GM18907 (cell line): Measurements from ENCODE around the gene NT5E.

Source experiments
- ATAC-seq: cut with Tn5 transposase; IDR thresholded peaks from one replicate; pipeline ENCODE4 v1.9.1; 2021; ENCODE audit warnings: mild to moderate bottlenecking, moderate library complexity; ENCODE audit not compliant: unreplicated experiment

The NT5E gene

GRCh38 chr6:85421181-85421580 lies 28.7 kb upstream of the NT5E start:
- ATAC-seq, result no peak

DNA sequence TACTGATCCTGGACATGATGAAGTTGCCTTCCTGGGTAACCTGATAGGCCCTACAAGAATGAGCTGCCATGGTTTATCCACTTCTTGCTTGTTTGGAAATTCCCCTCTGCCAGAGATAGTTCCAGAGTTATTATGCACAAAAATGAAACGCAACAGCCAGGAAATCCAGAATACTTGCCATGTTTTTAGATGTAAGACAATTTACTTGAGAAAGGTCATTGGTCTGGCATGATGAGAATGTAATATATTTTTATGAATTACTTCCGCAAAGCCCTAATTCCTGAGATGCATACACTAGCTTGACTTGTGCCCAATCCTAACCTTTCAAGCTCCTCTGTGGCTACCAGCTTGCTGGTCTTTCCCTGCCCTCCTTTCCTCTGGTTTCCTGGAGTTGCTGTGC lies 27.9 kb upstream of the NT5E start:
- ATAC-seq, result no peak

GRCh38 chr6:85422996-85423395 lies 26.9 kb upstream of the NT5E start:
- ATAC-seq, result no peak

- peak; percentile 64 for ATAC-seq
These were observed 24.9 kb upstream of the NT5E start for GRCh38 chr6:85424981-85425380.

GRCh38 chr6:85425997-85426396 lies 23.9 kb upstream of the NT5E start:
- ATAC-seq, result no peak

GRCh38 chr6:85428486-85428885 lies 21.4 kb upstream of the NT5E start:
- ATAC-seq, result no peak

GRCh38 chr6:85429346-85429745 lies 20.5 kb upstream of the NT5E start:
- ATAC-seq, result no peak

DNA sequence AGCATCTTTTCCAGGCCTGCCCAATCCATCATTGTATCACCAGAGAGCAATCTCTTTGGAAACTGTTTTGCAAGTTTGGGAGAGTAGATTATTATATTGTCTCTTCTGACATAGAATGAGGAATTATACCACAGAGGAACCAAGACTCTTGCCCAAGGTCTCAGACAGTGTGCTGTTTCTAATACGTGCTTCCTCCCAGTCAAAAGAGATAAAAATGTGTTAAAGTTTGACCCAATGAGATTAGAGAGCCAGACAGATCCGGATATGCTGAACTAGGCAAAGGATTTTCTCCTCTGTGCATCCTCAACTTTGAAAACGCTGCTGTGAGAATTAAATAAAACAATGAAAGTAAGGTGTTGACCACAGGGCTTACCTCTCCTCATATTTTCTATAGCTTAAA lies 18.6 kb upstream of the NT5E start:
- ATAC-seq, result no peak

GRCh38 chr6:85432554-85432953 lies 17.3 kb upstream of the NT5E start:
- ATAC-seq, result no peak

- no peak for ATAC-seq
These were observed 14.0 kb upstream of the NT5E start for GRCh38 chr6:85435851-85436250.

- no peak for ATAC-seq
These were observed 13.5 kb upstream of the NT5E start for GRCh38 chr6:85436411-85436810.

- no peak for ATAC-seq
These were observed 12.9 kb upstream of the NT5E start for GRCh38 chr6:85436939-85437495.

DNA sequence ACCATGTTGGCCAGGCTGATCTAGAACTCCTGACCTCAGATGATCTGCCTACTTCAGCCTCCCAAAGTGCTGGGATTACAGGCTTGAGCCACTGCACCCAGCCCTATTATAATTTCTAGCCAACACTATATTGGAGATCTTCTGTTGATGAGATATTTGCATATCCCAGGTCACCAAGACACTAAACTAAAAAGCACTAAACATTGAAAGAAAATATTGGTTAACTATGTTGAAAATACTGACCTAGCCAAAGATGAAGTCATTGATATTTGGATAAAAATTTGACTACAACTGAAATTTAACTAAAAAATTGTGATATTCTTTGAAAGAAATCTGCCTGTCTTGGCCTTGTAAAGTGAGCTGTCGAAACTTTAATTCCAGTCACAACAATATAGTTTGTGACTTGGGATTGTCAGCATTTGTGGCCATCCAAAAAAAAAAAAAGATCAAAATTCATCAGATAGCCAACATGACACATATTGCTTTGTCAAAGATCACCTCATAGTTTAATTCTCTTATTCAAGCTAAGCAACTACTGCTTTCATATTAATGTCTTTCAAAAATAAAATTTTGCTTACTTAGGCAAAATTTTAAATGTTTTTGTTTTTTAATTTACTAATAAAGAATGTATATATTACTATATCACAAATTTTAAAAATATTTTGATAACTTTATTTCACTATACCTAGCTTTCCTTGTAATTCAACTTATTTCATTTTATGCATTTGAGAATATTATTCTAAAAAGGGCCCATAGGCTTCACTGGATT lies 6.3 kb upstream of the NT5E start:
- ATAC-seq, result no peak

DNA sequence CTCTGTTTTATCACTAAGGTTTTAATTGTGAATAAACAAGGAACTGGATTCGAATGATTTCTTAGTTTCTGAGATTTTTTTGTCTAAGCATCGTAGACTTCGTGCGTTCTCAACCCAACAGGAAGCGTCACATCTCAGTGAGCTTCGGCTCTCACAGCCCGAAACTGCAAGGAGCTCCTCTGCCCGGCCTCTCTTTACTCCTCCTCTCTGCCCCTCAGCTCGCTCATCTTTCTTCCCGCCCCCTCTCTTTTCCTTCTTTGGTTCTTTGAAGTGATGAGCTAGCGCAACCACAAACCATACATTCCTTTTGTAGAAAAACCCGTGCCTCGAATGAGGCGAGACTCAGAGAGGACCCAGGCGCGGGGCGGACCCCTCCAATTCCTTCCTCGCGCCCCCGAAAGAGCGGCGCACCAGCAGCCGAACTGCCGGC lies 480 bp upstream of the NT5E start:
- peak; percentile 84 for ATAC-seq

DNA sequence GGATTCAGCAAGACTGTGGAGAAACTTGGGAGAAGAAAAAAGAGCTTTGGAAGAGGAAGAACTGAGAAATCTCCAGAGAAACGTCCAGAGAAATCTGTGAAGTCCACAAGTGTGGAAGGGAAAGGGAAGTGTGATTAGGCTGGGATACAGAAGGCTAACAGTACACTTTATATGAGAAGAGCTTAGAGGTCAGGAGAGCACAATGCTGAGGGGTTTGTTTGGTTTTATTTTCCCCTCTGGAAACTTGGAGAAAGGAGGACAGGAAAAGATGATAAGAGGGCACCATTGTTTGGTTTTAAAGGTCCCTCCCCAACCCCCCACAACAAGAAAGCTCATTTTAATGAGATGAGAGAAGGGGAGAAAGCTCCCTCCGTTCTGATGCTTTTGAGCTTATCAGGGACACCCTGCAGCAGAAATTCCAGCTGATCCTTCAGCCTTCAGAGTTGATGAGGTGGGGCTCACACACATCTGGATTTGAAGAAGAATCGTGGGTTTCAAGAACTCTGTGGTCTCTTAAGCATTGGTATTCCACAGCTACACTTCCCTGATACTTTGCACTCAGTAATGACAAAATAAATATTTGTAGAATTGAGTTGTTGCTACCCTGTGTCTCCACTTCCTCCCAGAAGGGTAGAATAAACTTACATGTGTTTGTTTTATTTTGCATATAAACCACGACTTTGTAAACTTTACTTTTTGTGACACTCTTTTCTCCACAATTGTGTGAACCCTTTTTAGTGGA lies 1.9 kb downstream of the NT5E start:
- no peak for ATAC-seq

GRCh38 chr6:85452441-85452881 lies 2.6 kb downstream of the NT5E start:
- ATAC-seq, result no peak

DNA sequence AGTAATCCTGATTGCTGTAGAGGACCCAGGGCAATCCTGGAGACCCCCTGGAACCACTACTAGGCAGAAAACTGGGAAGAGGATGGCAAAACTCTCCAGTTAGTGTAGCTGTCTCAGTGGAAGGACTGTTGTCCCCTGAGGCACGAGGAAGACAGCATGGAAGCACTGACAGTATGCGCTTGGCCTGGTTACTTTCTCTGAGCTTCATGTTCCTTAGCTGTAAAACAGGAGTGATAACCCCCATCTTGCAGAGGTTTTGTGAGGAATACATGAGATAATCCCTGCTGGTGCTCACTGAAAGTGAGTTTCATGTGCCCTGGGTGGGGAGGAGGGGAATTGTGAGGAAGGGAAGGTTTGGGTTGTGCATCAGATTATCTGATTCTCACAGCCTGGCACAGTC lies 3.2 kb downstream of the NT5E start:
- no peak for ATAC-seq

DNA sequence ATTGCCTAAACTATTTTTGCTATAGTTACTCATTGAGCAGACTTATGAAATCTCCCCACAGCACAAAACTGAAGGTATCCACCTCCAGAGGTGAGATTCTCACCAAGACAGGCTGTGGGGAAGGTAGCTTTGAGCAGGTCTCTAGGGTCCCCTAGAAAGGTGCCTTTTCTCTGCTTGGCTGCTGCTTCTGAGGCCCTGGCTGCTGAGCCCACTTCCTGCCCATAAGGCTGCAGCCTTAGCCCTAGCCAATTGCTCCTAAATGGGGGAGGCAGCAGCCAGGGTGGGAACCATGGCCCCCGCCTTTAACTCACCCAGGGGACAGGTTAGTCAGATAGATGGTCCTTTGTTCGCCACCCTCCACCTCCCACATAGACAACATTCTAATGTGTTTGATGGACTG lies 3.6 kb downstream of the NT5E start:
- no peak for ATAC-seq

DNA sequence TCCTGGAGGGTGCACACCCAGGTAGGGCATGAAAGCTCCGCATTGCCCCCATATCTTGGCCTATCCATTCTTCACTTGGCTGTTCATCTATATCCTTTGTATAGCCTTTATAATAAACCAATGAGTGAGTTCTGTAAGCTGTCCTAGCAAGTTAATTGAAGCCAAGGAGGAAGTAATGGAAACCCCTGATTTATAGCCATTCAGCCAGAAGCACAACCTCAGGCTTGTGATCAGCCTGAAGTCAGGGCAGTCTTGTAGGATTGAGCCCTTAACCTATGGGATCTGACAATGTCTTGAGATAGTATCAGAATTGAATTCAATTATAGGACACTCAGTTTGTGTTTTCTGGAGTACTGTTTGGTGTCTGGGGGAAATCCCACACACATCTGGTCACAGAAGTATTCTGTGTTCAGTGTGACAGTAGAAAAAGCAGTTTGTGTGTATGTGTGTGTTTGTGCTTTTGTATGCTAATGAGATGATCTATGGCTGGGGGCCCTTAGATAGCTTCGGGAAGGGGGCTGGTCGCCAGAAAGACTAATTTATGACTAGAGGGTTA lies 5.7 kb downstream of the NT5E start:
- no peak for ATAC-seq

DNA sequence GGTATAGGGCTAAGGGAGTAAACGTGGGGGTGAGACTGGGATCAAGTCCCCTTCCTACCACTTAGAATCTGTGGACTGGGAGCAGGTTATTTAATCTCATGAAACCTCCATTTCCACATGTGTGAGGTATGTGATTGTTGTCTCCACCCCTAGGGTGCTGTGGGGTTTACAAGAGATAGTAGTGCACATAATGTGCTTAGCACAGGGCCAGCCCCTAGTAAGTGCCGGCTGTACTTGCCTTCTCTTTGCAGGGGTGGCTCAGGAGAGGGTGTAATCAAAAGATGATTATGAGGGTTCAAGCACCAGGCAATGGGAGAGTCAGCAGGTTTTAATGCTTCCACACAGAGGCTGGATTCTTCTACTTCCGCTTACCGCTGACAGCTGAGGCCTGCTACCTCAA lies 6.9 kb downstream of the NT5E start:
- ATAC-seq, result no peak

DNA sequence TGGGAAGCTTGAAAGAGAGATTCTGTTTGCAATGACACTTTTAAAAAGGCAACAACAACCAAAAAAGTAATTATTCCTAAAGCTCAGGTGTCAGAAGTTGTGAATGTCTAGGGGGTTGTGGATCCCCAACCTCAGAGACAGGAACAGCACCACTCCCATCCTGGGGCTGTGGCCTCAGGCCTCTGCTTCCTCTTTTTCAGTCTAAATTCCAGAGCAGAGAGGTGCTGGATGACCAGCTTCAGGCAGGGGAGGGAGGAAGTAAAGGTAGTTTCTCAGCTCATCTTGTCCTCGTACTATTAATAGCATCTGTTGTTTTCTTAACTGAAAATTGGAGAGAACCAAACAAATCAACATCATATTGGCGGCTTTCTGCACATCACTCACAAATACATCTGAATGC lies 8.3 kb downstream of the NT5E start:
- ATAC-seq, result no peak

DNA sequence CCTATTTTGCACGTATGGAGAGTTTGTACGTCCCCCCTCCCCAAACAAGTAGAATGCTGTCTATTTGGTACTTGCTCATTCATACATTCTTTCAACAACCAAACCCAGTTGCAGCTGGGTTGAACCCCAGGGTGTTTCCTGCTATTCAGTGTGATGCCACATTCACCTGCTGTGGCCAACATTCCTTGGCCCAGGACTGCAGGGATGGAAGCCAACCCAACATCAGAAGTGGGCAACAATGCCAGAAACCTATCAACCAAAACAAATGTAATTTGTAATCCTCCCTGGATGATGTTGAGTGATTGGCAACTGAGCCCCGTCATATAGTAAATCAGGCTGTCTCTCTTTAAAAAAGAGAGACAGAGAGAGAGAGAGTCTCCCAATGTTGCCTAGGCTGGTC lies 8.9 kb downstream of the NT5E start:
- no peak for ATAC-seq
